ENCODE measurements around the gene RUBCN.
"Not testable (repeated sequence)": the region's sequence is repeated elsewhere in the genome, so short reads cannot be mapped to it uniquely, and the experiment has no call there.

DNA sequence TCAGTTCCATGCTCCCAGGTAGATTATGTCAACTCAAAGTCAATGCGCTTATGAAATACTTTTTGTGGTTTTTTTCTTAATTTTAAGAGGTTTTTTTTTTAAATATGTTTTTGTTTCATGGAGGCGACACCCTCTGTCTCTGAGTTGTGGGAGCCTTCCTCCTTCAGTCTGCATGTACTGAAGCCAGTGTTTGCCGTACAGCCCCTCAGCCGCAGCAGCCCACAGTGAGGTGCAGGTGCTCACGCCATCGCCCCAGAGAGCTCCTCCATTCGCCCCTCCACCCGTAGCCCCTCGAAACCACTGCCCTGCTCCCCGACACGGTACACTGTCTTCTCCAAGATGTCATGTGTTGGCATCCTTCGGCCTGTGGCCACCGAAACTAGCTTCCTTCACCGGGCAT is 107.4 kb downstream of the RUBCN start:
- TF ChIP-seq, protein P1, sequence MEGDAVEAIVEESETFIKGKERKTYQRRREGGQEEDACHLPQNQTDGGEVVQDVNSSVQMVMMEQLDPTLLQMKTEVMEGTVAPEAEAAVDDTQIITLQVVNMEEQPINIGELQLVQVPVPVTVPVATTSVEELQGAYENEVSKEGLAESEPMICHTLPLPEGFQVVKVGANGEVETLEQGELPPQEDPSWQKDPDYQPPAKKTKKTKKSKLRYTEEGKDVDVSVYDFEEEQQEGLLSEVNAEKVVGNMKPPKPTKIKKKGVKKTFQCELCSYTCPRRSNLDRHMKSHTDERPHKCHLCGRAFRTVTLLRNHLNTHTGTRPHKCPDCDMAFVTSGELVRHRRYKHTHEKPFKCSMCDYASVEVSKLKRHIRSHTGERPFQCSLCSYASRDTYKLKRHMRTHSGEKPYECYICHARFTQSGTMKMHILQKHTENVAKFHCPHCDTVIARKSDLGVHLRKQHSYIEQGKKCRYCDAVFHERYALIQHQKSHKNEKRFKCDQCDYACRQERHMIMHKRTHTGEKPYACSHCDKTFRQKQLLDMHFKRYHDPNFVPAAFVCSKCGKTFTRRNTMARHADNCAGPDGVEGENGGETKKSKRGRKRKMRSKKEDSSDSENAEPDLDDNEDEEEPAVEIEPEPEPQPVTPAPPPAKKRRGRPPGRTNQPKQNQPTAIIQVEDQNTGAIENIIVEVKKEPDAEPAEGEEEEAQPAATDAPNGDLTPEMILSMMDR (IDR thresholded peaks at IDR 0.05): not testable (repeated sequence)
- TF ChIP-seq POLR2A (IDR thresholded peaks at IDR 0.05): not testable (repeated sequence)
